Calu3 (cell line): ENCODE data around the gene ZNF396. TPM values are rescaled to one million over a fixed set of nuclear protein-coding genes. Genes with fewer than 3 reads are reported as not detected.

Experiments
- BruUV-seq: library from RNA; stranded (reverse); fragments of 400-500 nt; replicated peaks from 2 replicates; lab custom pipeline; 2021; lab: Mats Ljungman, UMichigan
- CTCF ChIA-PET: fragments of 300-600 bp; sonication (Branson Sonifier 250); formaldehyde crosslinking; loops from one replicate; lab custom pipeline; 2022; ENCODE audit warnings: antibody characterized with exemption; lab: Charles Lee
- DNase-seq: peaks from one replicate; pipeline ENCODE4 v3.0.0; 2022
- H3K27ac Mint-ChIP-seq: one replicate; pipeline ENCODE4 v1.8.0; 2022; ENCODE audit warnings: mixed read lengths; ENCODE audit not compliant: unreplicated experiment
- H3K27me3 Mint-ChIP-seq: one replicate; pipeline ENCODE4 v1.8.0; 2022; ENCODE audit warnings: mixed read lengths; ENCODE audit not compliant: unreplicated experiment
- H3K36me3 Mint-ChIP-seq: one replicate; pipeline ENCODE4 v1.8.0; 2022; ENCODE audit warnings: mild to moderate bottlenecking, moderate library complexity, mixed read lengths; ENCODE audit not compliant: insufficient read depth, unreplicated experiment
- H3K4me1 Mint-ChIP-seq: one replicate; pipeline ENCODE4 v1.8.0; 2022; ENCODE audit warnings: mild to moderate bottlenecking, low read depth, mixed read lengths; ENCODE audit not compliant: unreplicated experiment
- H3K4me3 Mint-ChIP-seq: one replicate; pipeline ENCODE4 v1.8.0; 2022; ENCODE audit warnings: mild to moderate bottlenecking, low read depth, moderate library complexity, mixed read lengths; ENCODE audit not compliant: unreplicated experiment
- H3K9me3 Mint-ChIP-seq: one replicate; pipeline ENCODE4 v1.8.0; 2022; ENCODE audit warnings: low read depth, mixed read lengths; ENCODE audit not compliant: unreplicated experiment
- intact Hi-C: fragments of 100-400 bp; cut with micrococcal nuclease; formaldehyde crosslinking; loops from one replicate; pipeline ENCODE4 v1.10.0; 2022; ENCODE audit not compliant: unreplicated experiment
- total RNA-seq: library from RNA; stranded (reverse); gene quantifications from 2 replicates; pipeline ENCODE4 v1.2.3, GENCODE V29; 2022
- TF ChIP-seq, protein P1 (sequence below): fragments of 200-600 bp; IDR thresholded peaks from one replicate; pipeline ENCODE4 v1.8.0; 2022; ENCODE audit warnings: antibody characterized with exemption; ENCODE audit not compliant: unreplicated experiment

ZNF396 gene
- total RNA-seq, 1 experiment from 2014 or later: 1.7 TPM

DNA sequence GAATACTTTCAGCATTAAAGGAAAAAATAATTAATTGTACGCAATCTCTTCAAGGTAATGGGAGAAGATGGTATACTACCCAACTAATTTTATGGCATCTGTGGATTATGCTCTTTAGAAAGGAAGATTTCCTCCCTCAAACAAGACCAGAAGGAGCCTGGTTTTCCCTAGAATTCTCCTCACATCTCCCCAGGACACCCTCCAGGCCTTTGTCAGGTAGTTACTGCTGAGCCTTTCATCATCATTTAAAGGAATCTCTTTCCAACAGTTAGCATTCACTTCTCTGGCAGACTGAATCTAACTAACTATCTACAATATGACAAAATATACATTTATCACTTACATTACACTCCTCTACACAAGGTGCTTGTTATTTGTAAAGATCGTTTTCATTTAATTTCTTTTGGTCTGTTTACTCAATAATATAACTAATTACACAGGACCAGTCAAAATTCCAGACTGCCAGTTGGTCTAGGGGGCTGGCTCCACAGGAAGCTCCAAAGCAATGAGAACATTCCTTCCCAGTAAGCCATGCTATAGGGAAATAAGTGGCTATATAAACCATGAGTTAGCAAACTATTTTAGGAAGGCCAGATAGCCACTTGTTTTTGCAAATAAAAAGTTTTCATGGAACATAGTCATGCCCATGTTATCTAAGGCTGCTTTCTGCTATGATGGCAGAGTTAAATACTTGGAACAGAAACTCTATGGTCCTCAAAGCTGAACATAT lies 52.0 kb downstream of the ZNF396 start:
- no peak overlapping the region for H3K27ac Mint-ChIP-seq
- peaks cover 12% of the 10 kb centered on the region for H3K9me3 Mint-ChIP-seq
- no peak overlapping the region for H3K4me3 Mint-ChIP-seq
- TF ChIP-seq, protein P1, sequence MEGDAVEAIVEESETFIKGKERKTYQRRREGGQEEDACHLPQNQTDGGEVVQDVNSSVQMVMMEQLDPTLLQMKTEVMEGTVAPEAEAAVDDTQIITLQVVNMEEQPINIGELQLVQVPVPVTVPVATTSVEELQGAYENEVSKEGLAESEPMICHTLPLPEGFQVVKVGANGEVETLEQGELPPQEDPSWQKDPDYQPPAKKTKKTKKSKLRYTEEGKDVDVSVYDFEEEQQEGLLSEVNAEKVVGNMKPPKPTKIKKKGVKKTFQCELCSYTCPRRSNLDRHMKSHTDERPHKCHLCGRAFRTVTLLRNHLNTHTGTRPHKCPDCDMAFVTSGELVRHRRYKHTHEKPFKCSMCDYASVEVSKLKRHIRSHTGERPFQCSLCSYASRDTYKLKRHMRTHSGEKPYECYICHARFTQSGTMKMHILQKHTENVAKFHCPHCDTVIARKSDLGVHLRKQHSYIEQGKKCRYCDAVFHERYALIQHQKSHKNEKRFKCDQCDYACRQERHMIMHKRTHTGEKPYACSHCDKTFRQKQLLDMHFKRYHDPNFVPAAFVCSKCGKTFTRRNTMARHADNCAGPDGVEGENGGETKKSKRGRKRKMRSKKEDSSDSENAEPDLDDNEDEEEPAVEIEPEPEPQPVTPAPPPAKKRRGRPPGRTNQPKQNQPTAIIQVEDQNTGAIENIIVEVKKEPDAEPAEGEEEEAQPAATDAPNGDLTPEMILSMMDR: no peak
- CTCF ChIA-PET: interaction anchor here (0.7 kb wide), 1 partner anchor 8 kb away, joined by 3 read pairs; no protein-coding TSS in a partner anchor
- no peak for DNase-seq
- H3K27me3 Mint-ChIP-seq: no peaks in the 10 kb centered on the region
- no peaks in the 10 kb centered on the region for H3K4me1 Mint-ChIP-seq
- intact Hi-C loops: no loop called here
- BruUV-seq: no TSS peak
- H3K36me3 Mint-ChIP-seq: no peaks in the 10 kb centered on the region

DNA sequence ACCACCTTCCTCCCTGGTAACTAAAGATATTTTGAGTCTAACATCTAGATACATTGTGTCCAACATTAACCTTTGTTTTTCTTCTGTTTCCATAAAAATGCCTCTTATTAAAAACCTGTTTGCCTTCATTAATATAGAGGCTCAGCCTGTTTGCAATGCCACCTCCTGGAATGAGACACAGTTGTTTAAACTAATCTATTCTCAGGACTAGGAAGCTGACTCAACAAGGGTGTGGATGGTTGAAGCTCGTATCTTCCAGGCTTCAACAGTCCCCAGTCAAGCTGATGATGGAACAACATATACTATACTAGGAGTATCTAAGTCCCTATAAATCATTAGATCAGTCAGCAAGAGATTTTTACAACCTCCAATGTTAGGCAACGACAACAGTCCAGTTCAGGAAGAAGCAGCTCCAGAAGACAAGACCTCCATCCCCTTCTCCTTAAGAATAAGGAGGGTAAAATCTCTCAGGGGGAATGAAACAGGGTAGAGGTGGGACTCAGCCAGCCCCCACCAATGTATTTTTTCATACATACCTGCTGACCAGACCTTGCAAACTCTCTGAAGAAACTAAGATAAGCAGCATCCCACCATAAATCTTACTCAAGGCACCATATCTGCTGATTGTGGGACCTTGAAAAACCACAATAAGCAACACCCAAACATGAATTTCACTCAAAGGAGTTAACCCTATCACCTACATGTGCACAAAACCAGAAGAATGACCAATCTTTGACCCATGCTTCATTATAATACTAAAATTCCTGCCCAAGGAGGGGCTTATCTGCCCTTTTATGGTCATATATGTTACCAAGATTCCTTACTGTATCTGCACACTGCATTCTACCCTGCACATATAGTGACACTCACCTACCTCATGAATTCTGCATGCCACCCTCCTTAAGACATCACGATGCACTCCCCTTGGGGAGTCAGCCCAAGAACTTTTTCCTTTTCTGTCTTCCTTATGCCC lies 54.4 kb downstream of the ZNF396 start:
- no peak for DNase-seq
- no TSS peak for BruUV-seq
- TF ChIP-seq, protein P1: no peak
- Mint-ChIP-seq H3K27me3 (no peaks in the 10 kb centered on the region), H3K27ac (no peak overlapping the region), H3K4me1 (no peaks in the 10 kb centered on the region), H3K9me3 (peaks cover 9% of the 10 kb centered on the region), H3K4me3 (no peak overlapping the region), H3K36me3 (no peaks in the 10 kb centered on the region)
- CTCF ChIA-PET: interaction anchor here (1.5 kb wide), 1 partner anchor 32 kb away, joined by 3 read pairs; no protein-coding TSS in a partner anchor
- intact Hi-C loops: no loop called here

Other genes starting within 250 kb of the ZNF396 start
- gene ZNF397, start 136.3 kb downstream of the ZNF396 start, total RNA-seq: 27.9 and 29.2 TPM in 2 replicates
- gene ZSCAN30, start 87.1 kb downstream of the ZNF396 start, total RNA-seq: 15.9 and 17.0 TPM in 2 replicates
- gene ZNF24, start 32.9 kb downstream of the ZNF396 start, total RNA-seq: 56.3 and 60.0 TPM in 2 replicates
- 27.0 and 41.9 TPM in 2 replicates for gene INO80C, start 120.6 kb upstream of the ZNF396 start, total RNA-seq
- 105 and 137 TPM in 2 replicates for gene GALNT1, start 204.4 kb upstream of the ZNF396 start, total RNA-seq